HG03520 (cell line): ENCODE results near the gene PDIK1L.

Experiments used
- ATAC-seq: cut with Tn5 transposase; IDR thresholded peaks from one replicate; pipeline ENCODE4 v1.9.1; 2021; ENCODE audit warnings: mild to moderate bottlenecking, moderate library complexity; ENCODE audit not compliant: unreplicated experiment

PDIK1L gene

DNA sequence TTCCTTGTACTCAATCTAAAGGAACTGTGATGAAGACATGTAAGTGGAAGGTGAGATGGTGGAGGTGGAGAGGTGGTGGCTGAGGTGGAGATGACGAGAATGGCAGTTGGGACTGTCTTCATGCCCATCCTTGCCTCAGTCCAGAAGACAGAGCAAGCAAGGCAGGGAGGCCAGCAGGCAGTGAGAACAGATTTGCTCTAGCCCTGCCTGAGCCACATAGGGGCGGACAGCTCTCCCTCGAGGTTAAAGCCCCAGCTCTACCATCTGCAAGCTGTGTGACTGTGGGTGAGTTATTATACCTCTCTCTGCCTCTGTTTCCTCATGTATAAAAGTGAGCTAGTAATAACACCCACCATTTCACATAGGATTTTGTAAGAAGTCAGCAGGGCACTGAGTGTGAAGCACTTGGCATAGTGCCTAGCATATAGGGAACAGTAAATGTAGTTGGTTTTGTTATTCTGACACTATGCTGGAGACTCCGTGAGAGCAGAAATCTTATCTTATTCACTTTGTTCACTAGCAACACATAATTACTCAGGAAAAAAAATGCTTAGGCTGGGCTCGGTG, 42.4 kb downstream of the PDIK1L start:
- ATAC-seq: no peak

DNA sequence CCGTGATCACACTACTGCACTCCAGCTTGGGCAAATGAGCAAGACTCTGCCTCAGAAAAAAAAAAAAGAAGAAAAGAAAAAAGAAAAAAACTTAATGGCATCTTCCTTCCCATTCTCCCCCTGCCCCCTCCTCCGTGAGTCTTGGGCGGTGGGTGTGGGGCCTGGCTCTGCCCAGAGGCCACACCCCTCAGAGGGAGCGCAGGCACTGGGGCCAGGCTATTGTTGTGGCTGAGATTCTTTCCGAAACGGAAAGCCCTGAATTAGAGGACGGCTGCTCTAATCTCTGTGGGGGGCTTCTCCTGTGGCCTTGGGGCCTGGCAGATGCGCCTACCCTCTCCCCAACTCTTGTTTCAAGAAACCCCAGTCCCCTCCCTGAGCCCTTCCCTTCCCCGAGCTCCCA, 43.1 kb downstream of the PDIK1L start:
- no peak for ATAC-seq

DNA sequence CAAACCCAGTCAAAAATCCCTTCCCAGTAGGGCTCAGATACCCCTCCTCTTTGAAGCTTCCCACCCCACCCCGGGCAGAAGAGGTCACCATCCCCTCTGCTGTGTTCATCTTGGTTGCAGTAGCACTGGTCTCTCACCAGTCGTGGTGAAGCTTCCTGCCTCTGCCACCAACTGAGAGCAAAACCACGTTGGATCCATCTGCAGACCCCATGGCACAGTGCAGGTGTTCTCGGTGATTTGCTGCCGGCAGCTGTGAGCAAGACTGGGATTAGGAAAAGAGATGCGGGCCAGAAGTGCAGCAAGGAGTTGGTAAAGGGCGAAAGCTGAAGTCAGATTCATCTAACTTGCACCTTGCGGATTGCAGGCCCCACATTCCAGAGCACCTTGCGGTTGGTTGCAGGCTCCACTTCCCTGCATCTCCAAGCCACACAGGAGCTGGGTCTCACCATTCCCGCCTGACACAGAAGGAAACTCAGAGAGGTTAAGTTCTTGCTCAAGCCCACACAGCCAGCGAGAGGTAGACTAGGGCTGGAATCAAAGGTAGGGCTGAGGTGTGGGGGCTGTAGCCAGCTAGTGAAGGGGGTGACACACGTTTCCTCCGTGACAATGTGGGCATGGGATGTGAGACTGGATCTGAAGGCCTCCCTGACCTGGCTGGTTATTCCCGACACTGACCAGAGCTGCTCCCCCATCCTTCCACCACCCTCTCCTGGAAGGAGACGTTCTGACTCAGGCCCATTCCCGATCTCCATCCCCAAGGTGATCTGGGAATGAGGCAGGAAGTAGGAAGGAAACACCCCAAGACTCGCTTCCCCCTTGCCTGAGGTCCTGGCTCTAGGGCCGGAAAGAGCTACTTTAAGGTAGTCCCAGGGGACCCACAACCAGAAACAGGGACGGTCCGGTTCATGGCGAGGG, 44.0 kb downstream of the PDIK1L start:
- ATAC-seq: no peak

DNA sequence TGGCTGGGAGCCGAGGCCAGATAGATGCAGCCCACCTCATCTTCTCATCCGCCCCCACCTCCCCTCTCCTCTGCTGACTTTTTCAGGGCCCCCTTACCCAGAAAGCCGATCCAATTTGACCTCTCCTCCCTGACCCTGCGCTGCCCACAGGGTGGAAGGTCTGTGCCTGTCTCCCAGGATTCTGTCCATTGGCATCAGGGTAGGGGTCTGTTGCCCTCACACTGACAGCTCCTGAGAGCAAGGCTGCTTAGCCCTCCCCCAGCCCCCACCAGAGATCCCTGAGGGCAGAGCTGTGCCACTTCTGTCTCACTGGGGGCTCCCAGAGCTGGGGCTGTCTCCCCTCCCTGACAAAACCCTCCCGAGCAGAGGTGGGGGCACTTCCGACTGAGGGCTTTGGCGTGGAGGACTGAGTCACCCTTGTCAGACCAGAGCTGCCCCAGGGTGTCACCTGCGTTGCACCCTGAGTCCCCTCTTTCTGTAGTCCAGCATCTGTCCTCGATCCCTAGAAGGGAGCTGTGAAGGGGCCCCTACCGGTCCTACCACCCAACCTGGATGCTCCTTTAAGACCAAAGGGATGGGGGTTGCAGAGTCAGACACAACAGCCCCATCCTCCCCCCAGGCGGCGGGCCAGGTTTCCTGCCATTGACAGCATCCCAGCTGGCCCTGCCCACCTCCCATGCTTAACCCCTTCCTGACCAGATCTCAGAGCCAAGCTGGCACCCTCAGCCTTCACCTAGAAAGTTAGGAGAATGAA, 44.8 kb downstream of the PDIK1L start:
- no peak for ATAC-seq

DNA sequence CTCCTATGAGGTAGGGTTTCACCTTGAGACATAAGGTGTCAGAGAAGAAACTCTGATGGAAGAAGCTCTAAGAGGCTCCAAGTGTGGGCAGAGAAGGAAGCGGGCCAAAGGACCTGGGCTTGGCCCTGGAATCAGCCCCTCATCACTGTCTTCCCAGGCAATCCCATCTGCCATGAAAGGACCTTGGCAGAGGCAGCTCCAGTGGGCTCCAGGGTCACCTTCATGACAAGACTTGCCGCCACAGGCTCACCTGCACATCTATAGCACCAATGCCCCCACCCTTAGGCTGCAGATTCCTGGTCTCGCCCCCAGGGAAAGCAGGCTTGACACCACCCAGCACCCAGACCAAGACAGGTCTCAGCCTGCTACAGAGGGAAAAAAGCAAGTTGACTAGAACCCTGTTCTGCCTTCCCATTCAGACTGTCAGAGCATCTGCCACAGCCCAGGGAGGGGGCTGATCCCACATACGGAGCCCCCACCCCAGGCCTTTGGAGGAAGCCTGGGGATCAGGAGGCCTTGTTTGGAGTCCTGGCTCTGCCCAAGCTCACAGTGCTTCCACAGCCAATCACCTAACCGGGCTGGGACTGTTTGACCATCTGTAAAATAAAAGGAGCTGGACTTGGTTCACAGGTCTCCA, 46.8 kb downstream of the PDIK1L start:
- ATAC-seq: no peak

DNA sequence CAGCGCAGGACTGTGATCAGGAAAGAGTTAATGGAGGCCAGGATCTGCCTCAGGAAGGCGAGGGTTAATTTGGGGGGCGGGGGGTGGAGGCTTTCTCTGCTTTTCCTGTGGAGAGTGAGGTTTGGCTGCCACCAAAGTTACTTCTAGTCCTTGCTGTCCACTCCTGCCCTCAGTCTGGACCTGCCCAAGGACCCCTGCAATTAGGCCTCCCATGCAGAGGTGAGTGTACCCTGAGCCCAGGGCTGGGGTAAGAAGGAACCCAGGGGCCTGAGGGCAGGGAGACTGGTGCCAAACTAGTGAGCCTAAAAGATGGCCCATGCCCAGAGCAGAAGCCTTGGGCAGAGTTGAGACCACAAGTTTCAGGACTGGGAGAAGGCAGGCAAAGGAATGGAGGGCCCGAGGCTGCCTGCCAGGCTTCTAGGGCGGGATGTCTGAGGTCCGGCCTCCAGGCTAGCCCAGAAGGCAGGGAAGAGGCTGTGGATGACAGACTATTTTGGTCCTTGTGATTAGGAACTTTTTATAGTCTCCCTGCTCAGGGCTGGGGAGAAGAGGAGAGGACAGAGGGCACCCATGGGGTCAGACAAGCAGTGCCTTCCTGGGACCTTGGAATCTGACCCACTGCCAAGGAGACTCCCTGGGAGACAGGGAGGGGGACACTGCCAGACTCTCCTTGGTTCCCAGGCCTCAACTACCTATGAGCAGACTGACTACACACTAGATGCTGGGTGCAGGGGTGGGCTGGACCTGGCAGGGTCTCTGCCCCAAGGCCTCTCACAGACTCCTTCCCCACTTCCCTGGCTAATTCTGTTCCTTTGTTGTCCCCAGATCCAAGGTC, 47.5 kb downstream of the PDIK1L start, which contains the start of gene FAM110D:
Gene FAM110D, plus strand, starts transcription at position 172 of the 835 bp plus-strand sequence. CDS start 2,213 bp downstream, outside the sequence.
- ATAC-seq: no peak

DNA sequence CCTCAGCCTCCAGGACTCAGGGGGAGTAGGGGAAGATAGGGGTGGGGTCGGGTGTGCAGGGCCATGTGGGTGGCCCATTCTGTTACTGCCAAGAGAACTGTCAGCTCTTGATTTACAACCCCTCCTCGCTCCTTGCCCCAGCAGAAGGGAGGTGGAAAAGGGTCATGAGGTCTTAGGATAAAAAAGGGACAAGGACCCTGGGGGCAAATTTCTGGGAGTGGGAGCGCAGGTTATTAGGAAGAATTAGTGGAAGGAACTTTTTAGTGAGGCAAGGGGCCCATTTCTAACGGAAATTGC, 48.1 kb downstream of the PDIK1L start:
- ATAC-seq: no peak

DNA sequence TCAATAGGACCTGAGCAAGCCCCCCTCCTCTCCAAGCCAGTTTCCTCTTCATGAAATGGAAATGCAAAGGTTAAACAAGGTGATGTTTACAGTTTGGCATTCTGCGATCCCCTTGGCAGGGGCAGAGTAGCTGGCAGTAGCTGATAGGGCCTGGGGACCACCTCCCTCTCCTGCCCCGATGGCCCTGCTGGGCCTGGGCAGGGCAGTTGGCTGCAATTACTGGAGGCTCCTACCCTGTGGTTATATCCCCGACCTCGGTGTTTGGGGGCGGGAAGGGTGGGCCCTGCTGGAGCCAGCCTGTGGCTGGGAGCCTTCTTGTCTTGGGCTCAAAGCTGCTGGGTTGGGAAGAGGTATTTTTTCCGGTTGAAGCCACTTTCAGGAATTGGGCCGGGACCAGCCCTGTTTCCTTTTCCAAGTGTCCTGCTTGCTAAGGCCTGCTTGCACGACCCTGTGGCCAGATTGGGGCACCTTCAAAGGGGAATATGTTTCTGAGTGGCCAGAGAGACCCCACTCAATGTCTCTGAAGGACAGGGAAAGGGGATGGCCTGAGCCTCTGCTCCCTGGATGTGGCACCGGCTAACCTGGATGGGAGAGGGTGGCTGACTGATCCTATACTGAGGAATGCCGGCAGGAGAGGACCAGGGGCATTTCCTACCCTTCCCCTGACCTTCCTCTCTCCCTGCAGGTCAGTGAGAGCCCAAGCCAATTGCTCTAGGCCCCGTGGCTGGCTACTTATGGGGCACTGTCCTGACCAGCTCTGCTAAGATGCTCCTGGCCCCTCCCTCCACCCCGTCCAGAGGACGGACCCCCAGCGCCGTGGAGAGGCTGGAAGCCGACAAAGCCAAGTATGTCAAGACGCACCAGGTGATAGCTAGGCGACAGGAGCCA, 49.1 kb downstream of the PDIK1L start:
- no peak for ATAC-seq

DNA sequence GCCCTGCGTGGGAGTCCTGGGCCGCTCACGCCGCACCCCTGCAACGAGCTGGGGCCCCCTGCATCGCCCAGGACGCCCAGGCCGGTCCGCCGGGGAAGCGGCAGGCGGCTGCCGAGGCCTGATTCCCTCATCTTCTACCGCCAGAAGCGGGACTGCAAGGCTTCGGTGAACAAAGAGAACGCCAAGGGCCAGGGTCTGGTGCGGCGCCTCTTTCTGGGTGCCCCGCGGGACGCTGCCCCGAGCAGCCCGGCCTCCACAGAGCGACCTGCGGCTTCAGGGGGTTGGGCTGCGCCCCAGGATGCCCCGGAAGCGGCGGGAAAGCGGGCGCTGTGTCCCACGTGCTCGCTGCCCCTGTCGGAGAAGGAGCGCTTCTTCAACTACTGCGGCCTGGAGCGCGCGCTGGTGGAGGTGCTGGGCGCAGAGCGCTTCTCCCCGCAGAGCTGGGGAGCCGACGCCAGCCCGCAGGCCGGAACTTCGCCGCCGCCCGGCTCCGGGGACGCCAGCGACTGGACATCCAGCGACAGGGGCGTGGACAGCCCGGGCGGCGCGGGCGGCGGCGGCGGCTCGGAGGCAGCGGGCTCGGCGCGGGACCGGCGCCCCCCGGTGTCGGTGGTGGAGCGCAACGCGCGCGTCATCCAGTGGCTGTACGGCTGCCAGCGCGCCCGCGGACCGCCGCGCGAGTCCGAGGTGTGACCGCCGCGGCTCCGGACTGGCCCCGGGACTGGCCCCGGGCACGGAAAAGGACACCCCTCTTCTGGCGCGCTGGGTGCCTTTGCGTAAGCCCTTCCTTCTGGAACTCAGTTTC, 50.0 kb downstream of the PDIK1L start:
- ATAC-seq: no peak

DNA sequence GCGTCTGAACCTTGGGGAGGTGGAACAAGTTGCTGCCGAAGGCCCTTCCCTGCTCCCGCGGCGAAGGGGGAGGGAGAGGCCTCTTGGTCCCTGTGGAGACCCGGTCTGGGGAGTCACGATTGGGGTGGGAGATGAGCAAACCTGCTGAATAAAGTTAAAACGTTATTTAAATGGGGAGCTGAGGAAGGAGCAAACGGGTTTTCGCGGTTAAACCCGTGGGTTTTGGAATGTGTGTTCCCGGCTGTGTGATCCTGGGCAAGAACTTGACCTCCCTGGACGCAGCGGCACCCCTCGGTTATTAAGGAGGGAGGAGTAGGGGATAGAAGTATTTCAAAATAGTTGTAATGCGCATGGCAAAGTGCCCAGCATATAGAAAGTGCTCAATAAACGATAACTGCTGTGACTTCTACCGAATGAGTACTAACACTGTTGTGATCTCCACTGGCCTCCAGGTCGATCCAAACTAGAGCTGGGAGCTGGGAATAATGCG, 50.6 kb downstream of the PDIK1L start:
- ATAC-seq: no peak

DNA sequence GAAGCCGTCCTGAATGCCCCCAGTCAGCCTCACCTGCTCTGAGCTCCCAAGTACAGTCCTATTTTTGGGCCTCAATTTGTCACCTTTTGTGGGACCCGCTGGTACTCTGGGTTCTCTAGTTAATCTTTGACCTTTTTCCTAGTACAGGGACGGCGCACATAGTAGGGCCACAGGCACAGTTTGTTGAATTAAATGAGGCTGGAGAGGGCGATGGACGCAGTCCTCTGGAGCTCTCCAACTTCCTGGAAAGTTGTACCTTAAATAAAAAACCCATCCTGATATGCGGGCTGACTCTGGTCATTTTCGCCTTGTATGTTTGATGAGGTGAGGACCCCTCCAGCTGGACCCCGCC, 52.0 kb downstream of the PDIK1L start:
- ATAC-seq: no peak

DNA sequence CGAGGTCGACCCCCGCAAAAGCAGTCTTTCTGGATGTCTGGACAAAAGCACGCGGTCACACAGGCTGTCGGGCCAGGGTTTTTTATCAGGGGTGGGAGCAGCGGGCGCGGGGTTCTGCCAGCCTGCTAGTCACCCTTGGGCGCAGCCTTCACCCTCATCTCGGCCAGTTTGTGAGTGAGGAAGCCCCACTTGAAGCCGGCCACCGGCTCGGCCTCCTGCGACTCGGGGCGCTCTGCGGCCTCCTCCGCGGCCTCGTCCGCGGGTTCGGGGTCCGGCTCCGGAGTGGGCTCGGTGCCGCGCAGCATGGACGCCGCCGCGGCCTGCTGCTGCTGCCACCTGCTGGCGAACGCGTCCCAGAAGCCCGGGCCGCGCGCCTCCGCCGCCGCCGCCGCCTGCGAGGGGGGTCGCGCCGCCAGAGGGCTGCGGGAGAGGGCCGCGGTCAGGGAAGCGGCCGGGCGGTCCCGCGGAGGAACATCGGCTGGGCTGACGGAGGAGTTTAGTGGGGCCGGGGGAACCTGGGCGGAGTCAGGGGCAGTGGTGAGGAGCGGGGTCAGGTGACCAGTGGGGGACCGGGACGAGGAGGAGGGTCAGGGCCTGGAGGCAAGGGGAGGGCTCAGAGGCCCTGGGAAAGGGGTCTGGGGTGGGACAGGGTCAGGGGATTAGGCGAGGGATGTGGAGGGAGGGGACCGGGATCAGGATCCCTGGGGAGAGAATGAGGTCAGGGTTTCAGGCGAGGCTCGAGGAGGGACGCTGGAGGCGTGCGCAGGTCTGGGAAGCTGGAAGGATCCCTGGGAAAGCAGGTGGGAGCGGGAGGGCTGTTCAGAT, 52.6 kb downstream of the PDIK1L start:
- no peak for ATAC-seq

DNA sequence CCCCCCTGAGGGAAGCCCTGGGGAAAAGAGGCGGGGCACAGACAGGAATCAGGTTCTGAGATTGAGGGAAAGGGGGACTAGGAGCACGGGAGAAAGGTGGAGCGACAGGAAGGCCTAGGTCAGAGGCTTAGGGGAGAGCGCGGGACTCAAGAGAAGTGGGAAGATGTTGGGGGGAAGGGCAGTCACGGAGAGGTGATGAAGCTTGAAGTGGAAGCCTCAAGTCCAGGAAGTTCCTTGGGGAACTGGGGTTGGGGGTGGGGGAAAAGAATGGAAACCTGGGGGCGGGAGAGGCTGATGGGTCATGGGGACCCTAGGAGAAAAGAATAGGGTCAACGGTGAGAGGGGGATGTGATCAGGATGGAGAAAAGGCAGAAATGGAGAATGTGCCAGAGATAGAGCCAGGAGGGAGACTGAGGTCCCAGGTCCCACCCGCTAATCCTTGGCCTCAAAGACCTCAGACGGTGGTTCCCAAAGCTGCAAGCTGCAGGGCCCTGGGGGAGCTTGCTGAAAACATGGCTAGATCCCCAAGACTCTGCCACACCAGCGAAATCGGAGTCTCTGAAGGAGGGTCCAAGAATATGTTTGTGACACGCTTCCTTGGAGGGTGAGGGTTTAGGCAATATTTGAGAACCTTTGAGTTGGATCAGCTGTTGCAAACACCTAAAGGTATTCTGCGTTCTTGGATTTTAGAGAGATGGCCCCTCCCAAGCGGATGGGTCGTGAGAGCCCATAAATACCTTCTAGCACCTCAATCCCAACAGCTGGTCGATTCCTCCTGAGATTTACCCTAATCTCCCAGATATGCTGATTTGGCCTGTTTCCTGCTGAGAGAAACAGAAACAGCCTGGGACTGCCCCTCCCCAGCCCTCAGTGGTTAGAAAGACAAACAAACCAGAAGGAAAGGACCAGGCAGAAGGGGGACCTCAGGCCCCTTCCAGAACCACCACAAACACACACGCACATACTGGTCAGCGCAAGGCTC, 53.5 kb downstream of the PDIK1L start:
- no peak for ATAC-seq

DNA sequence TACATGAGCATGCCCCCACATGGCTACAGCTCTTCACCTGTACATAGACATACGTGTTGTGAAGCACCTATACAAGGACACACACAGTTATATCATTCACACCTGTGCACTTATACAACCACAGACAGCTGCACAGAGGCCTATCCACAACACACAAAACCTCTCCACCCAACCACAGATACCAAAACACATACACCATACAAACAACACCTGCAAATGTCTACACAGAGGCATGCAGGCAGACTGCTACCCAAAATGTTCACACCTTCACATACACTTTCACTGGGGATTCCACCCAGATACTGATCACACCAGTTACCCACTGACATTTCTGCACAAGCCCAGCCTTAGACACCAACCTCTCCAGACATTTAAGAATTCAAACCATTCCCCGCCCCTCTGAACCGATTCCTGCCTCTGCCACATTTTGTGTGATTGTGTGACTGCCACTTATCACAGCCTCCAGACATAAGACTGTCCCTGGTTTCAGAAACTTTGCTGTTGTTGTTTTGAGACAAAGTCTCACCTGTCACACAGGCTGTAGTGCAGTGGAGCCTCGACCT, 55.2 kb downstream of the PDIK1L start:
- no peak for ATAC-seq

DNA sequence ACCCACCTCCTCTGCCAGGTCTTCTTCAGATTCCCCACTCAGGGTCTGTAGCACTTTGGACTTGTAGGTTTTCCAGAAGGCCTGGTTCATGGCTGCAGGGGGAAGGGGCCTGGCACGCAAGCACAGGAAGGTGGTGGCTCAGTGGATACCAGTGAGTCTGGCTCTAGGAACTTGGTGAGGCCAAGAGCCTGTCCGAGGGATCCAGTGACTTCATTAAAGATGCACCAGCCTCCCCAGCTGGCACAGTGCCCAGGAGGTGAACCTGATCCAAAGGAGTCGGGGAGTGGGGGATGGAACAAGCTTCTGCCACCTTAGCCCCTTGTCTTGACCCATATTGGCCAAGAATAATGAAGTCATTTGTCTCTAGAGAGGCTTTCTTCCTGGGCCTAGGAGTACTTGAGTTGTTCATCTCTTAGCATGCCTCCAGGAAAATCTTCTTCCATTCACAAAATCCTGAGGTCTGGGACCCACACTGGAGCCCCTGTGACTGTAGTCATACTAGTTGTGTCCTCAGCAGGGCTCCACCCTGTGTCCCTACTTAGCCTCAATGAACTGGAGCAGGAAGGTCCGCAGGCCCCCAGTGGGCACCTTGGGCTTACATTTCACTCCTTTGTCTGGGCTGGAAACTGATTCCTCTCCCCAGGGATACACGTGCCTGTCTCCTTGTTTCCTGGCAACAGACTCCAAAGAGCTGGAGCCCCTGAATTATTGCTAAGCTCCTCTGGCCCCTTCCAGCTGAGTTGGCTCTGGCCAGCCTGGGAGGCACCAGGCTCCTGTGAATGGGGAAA, 57.0 kb downstream of the PDIK1L start, which contains the start of gene C1orf232:
Gene C1orf232, minus strand, starts transcription at position 554 of the 788 bp plus-strand sequence. Its CDS starts 464 bp downstream, at position 90.
- ATAC-seq: no peak
